ENCODE results near the gene TMEM163.

Gene TMEM163

DNA sequence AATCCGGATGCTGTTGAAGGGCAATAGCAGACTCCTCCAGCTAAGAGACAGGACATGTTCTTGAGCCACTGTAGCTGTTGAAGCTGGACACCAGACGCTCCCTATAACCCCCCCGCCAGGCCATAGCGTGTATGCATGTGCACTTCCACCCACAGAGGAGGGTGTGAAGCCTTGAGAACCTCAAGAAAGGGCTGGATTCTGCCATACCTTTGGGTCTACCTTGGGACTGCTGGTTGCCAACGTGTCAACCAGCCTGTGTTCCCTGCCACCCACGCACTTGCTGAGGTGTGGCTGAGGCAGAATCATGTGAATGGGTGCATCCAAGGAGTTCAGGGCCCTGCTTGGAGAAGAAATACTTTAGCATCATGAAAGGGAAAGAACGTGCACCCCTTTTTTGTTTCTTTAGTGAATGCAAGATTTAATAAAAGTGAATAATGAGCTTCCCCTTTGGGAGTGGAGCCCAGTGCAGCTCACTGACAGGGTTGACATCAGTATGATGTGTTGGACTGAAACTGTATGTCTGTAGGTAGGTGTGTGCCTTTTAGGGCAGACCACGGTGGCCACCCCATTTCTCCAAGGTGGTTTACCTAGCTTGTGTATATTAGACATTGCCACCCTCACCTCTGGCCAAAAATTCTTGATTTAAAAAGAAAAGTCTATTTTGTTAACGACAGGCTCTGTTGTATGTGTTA is 266.6 kb downstream of the TMEM163 start:
- DNase-seq: no peak

DNA sequence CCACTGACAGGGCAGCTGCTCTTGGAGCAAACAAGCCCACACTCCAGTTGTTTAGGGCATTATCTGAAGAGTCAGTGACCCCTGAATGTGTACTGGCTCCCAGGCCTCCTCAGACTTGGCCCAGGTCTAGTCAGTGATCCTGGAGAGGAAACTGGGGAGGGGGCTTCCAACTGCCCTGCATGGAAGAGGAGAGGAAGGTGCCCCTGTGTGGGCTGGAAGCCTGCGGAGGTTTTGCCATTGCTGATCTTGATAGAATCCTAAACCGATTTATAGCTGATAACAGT is 267.5 kb downstream of the TMEM163 start:
- no peak for DNase-seq

DNA sequence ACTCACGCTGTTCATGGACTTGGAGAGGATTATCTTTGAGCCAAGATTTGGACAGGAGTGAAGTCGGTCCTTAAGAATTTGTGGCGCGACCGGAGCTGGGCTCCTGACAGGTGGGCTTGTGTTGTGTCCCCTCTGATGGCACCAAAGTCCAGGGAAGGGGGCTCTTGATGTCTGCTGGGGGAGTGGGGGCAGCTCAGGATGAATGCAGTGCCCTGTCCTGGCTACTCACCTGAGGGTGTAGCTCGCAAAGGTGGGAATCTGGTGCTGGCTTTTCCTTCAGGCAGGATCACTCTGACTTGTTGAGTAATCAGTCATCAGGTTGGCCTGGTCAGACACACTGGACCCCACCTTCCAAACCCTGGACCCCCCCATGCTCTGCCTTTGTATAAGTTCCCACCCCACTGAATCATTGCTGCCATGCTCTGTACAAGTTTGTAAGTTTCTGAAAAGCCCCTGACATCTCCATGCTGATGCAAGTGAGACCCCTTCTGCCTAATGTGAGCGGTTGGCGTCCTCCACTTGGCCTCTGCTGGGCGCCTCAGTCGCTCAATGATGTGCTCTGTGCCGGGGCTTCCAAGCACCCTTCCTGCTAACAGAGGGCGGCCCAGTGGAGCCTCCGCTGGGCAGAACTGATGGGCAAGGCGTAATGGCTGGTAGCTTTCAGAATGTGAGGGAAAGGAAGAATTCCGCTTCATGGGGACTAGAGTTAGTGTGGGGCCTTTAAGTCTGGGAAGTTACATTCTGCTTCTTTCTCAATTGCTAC is 268.9 kb downstream of the TMEM163 start:
- DNase-seq: no peak

DNA sequence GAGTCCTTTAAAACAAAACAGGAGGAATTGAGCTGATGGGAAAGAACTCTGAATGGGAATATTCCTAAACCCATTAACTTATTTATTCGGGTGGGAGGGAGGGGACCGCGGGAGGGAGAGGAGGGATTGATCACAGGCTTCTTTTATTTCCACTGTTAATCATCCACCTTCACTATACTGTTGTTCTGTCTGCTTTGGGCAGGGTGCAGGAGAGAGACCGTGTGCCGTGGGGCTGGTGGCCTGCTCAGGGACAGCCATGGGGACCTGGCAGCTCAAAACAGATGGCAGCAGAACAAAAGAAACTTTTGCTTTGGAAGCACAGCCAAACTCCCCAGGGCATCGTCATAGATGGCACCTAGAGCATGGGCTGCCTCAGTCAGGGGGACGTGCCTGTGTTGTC is 269.6 kb downstream of the TMEM163 start:
- no peak for DNase-seq

DNA sequence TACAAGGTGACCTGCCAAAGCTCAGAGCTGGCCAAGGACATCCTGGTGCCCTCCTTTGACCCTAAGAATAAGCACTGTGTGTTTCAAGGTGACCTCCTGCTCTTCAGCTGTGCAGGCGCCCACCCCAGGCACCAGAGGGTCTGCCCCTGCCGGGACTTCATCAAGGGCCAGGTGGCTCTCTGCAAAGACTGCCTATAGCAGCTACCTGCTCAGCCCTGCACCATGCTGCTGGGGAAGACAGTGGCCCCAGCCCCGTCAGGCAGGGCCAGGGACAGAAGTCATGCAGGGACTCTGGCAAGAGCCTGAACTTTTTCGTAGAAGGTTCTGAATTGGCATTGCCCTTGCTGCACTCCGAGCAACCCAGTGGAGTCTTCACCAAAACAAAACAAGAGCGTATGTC is 270.1 kb downstream of the TMEM163 start:
- DNase-seq: no peak

DNA sequence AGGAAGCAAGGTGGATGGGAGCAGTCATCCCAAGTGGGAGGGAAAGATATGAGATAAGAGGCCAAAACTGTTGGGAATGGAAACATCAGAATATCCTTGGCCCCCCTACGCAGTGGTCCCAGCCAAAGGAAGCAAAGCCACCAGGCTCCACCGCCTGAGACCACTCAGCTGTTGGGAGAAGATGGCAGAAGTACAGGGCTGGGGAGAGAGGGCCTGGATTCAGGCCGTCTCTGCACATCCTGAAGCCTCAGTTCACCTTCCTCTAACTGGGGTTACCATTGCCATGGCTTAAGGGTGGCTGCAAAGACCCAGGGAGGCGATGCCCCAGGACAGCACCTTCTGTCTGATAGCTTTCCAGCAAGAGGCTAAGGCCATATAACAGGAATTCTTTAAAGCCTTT is 271.1 kb downstream of the TMEM163 start:
- no peak for DNase-seq

DNA sequence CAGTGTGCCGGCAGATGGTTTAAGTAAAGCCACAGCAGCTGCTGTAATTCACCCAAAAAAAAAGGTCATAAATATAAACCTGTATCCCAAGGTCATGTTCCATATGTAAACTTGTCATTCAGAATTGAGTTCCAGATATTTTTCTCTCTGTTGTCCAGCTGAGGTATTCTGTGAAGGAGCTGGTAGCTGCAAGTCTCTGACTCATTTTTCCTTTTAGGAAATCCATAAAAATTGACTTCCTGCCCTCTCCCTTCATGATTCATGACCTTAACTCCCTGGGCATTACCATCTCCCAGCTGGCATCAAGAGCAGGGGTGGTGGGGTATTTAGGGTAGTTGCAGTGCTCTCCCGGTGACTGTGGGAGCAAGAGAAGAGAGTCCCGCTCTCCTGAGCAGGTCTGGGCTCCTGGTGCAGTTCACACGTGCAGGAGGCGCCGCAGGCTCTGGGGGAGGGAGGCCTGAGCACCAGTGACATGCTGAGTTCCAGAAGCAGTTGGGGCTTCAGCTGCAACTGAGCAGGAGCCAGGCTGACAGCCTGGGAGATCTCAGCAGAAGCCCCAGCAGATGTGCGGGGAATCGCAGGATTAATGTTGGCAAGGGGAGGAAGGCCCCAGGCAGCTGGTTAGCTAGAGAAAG is 272.3 kb downstream of the TMEM163 start:
- DNase-seq: peak; percentile 4

DNA sequence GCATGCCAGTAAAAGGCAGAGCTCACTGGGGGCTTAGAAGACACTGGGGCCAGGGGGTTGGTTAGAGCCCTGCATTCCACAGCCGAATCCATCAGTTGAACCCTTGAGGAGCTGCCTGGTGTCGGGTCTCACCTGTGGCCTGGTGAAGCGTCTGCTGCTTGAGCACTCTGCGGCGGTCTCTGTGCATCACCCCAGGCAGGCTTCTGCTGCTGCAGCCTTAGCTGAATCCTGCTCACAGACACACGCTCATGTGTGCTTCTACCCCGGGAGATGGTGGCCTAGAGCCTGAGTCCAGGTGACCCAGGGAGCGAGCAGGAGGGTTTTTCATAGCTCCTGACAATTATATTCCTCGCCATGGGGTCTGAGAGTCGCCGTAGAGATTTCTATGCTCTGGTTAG is 272.8 kb downstream of the TMEM163 start:
- DNase-seq: no peak

DNA sequence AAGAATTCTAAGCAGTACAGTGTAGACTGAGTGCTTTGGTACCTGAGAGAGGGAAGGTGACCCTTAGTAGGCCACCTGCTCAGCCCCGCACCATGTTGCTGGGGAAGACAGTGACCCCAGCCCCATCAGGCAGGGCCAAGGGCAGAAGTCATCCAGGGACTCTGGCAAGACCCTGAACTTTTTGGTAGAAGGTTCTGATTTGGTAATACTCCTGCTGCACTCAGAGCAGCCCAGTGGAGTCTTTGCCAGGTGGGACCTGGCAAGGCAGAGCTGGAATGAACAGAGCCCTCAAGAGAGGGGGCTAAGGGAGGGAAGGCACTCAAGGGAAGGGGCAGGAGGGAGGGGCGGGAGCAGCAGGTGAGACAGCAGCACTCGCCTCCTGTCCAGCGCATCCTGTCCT is 273.7 kb downstream of the TMEM163 start:
- DNase-seq: no peak

DNA sequence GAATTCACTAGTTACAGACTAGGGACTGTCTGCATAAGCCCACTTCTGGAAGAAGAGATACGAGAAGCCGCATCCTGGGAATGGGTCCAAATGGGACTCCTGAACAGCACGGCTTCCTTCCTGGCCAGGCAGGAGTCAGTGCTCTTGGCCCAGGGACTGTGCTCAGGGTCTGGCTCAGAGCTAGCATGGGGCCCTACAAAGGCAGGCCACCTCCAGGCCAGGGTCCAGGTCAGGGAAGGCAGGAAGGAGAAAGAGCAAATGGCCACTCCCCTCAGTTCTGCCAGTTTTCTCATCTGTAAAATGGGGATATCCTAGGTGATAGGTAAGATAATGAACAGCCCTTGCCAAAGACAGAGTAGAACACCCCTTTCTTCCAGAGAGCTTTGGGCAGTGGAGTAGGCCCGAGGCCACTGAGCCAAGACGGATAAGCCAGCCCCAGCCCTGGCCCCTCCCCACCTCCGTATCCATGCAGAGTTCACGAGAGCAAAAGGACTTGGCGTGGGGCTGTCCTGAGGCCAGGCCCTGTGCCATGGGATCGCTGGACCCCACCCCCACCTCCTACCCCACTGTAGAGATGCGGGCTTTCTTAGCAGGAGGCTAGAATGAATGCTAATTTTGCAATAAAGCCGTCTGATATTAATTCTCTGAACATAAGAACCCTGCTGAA is 274.9 kb downstream of the TMEM163 start:
- no peak for DNase-seq

DNA sequence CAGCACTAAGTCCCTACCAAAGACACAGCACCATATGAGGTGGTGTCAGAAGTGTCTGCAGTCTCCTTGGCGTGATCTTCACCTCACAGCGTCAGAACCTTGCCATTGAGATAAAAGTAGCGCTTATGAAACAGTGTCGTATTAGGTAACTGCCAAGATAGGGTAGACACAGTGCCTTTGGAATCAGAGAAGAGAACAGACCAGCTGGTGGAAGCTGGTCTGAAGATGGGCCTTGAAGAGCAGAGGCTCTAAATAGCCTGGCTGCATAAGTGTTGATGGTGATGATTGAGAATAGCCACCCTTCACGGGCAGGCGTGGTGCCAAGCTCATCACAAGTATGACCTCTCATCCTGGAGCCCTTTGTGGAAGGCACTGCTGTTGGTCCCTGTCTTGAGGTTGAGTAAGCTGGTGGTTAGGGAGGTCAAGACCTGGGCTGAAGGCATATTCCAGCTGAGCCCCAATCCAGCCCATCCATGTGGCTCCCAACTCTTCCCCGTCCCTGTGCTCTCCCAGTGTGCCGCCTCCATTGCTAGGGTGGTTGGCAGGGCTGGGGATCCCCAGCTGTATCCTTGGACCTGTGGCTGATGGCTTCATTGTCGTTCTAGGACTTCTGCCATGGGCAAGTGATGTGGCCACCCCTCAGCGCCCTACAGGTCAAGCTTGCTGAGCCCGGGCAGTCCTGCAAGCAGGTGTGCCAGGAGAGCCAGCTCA is 277.5 kb downstream of the TMEM163 start:
- DNase-seq: no peak

DNA sequence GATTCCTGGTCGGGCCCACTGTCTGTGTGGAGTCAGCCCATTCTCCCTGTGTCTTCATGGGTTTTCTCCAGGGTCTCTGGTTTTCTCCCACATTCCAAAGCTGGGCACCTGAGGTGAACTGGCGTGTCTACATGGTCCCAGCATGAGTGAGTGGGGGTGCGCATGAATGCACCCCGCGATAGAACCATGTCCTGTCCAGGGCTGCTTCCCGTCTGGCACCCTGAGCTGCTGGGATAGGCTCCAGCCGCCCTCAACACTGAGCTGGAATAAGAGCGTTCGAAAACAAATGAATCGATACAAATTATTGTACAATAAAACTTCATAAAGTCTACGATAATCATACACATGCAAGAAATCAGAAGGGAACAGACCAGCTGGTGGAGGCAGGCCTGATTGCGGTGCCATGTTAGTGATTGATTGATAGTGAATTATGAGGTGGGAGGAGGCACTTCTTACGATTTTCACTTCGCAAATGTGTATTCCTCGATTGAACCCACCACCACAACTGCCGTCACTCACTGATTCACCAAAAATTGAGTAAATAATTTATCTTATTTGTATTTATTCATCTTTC is 278.4 kb downstream of the TMEM163 start:
- no peak for DNase-seq

DNA sequence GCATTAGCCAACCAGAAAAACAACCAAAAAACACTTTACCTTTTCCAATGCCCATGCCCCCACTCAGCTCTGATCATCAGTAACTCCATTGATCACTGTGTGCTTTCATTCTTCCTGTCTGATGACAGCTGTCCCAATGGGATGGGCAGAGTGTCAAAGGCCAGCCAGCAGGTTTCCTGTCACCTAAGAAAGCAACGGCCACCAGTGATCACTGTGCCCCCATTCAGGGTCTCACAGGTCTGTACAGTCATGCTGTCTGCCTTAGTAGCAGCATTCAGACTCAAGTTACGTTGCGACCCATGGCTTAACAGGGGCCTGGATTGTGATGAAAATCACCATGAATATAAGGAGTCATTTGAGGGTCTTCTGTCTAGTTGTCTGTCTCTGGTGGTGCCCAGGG is 280.4 kb downstream of the TMEM163 start:
- DNase-seq: no peak

DNA sequence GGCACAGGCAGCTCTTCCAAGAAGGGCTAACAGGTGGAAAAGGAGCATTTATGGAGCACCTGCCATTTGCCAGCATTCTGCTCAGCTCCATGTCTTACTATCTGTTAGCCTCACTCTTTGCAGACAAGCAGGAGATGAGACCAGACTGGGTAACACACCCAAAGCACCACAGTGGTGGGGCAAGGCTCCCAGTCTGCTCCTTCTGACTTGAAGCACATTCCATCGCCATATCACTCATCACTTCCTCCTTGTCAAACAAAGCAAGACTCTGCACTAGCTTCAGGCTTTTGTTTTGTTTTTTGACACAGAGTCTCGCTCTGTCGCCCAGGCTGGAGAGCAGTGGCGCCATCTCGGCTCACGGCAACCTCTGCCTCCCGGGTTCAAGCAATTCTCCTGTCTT is 282.1 kb downstream of the TMEM163 start:
- no peak for DNase-seq

DNA sequence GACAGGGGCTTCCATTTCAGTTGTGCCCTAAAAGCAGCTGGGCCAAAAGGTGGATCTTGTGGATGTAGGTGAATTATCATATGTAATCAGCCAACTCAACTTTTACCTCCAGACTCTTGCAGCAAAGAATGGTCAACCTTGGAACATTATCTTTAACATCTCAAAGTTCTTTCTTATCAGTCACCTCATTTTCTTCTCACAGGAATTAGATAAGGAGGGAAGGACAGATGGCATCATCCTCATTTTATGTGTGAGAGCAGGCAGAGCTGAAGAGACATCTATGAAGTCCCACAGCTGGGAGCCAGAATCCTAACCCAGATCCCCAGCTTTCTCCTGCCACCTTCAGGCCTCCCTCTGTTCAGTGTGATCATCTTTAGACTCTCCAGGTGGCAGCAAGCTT is 282.9 kb downstream of the TMEM163 start:
- DNase-seq: no peak

DNA sequence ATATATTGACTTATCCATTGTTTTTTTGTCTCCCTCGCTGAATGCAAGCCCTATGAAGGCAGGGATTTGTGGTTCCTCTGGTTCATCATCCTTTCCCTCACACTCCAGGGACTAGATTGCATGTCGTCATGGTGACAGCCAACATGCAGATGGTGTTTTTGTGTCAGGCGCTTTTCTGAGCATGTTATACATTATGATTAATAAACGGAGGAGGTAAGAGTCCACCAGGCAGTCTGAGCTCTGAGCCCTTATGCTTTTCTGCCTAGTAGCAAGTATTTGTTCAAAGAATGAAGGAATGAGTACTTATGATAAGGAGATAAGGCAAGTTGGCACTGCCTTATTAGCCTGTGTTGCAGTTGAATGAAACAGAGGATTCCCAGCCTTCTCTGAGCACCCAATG is 283.3 kb downstream of the TMEM163 start:
- no peak for DNase-seq

DNA sequence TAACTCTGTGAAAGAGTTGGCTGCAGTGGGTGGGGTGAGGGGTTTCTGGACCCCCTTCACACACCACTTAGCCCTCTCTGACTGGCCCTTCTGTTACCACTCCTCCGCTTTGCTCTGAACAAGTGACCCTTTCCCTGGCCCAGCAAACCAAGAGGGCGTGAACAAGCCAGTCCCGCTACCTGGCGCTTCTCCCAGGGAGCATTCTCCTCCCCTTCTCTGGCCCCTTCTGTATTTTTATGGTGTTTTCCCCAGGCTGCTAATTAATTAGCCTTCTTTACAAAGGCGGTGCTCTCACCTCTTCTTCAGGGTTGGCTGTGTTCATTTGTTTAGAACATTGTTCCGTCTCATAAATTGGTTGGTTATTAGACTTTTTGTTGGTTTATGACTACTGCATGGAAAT is 284.8 kb downstream of the TMEM163 start:
- DNase-seq: no peak

DNA sequence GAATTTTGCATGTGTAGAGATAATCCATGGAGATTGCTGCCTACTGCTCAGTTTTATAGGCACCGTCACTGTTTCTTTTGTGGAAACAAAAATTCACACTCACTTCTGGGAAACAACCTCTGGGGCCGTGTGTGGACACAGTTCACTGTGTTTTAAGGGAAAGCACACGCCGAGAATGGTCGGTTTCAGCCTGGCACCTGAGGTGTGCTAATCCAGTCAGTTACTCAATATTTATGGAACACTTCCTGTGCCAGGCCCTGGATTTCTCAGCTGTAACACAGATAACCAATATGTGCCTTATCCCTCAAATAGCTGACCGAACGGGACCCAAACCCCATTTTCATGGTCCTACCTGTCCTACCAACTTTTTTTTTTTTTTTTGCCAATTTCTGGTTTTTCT is 285.3 kb downstream of the TMEM163 start:
- DNase-seq: no peak

DNA sequence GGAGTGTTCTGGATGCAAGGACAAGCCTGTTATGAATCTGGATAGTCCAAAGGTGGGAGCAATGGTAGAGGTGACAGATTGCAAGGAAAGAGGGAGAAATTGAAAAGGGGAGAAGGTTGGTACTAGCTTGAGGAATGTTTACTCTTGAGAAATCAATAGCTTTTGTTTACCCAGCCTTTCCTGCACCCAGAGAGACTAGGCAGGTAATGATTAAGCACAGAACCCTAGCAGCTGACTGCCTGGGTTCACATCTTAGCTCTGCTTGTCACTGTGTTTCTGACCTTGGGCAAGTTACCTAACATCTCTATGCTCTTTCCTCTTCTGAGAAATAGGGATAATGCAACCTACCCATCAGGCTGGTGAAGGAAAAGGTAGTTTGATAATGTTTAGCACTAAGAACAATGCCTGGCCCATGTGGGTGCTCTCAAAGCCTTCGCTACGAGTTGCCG is 286.3 kb downstream of the TMEM163 start:
- DNase-seq: no peak

DNA sequence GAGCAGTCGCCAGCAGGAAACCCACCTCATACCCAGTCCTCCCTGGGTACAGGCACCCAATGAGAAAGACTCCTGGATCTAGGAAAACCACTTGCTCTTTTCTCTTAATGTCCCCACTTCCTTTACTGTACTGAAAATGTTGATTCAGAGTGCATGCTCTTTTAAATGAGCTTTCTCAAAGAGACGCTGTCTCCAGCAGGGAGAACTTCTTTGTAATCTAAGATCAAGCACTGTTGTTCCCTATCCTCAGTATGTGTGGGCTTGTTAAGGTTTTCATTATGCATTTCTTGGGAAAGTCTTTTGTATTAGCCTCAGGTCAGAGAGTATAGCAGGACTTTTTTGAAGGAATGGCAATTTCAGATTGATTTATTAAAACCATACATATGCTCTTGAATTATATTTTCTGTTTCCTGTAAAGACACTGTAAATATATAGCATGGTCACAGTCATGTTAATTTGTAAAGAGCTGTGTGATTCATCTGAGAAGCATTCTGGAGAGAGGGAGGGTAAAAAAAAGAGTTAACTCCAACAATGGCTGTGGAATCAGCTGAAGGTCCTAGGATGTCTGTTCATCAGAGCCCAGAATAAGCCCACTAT is 286.9 kb downstream of the TMEM163 start:
- DNase-seq: no peak

DNA sequence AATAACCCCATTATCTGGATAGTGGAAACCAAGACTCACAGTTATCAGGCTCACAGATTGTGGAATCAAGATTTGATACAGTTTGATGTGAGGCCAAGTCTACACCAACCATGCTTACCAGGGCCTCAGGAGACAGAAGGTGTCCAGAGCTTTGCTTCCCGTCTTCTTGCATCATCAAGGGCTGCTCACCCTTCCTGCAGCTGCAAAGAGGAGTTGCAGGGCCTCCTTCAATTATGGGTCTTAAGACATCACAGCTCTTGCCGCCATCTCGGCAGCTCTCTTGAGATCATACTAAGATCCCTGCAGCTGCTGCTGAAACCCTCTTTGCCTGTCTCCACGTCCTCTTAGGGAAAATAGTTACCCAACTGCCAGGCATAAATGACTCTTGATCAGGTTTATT is 288.9 kb downstream of the TMEM163 start:
- no peak for DNase-seq

DNA sequence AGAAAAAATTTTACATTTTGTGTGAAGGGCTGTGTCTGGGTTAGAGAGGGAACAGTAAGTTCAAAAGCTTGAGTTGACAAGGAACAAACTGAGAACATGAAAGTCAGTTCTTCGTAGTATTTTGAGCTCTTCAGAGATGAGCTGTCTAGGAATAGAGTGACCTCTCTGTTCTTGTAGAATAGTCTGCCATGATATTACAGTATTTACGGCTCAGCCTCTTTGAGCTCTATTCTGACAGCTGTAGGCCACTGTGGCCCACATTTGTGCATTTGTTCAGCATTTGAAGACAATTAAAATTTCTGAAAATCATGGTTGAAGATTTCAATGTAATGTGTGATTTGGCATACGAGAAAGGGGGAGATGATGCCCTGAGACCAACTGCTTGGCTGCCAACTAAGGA is 292.1 kb downstream of the TMEM163 start:
- no peak for DNase-seq
